CD4-positive, alpha-beta memory T cell (primary cell): ENCODE data around the gene EPHA8. TPM values are rescaled to one million over a fixed set of nuclear protein-coding genes. Genes with fewer than 3 reads are reported as not detected.
A peak's percentile ranks its signal among the peaks of the same experiment; 100 is the strongest.

Experiments used
- CTCF ChIA-PET: fragments of 350-600 bp; sonication (Branson Sonifier 250); formaldehyde crosslinking; loops from one replicate; lab custom pipeline; 2021; ENCODE audit warnings: inconsistent platforms; ENCODE audit not compliant: partially characterized antibody; lab: Charles Lee
- POLR2A ChIA-PET: fragments of 350-600 bp; sonication (Branson Sonifier 250); formaldehyde crosslinking; loops from one replicate; lab custom pipeline; 2021; ENCODE audit not compliant: partially characterized antibody; lab: Charles Lee
- DNase-seq, 5 donors: peaks; one replicate each; pipeline versions ENCODE4 v3.0.0 to v3.0.0-alpha.2; 2020 to 2022; ENCODE audit warnings: mixed read lengths in 1 of 5
- H3K27ac ChIP-seq: one replicate; pipeline ENCODE4 v1.7.0; 2013; ENCODE audit warnings: low read depth, low read length
- H3K27me3 ChIP-seq: 2 replicates; pipeline ENCODE4 v1.7.0; 2013; ENCODE audit warnings: mild to moderate bottlenecking, low read length, moderate library complexity; ENCODE audit not compliant: insufficient read depth
- H3K36me3 ChIP-seq: 2 replicates; pipeline ENCODE4 v1.7.0; 2013; ENCODE audit warnings: mild to moderate bottlenecking, low read length, moderate library complexity; ENCODE audit not compliant: insufficient read depth
- H3K4me1 ChIP-seq: 2 replicates; pipeline ENCODE4 v1.7.0; 2013; ENCODE audit warnings: mild to moderate bottlenecking, low read length, moderate library complexity; ENCODE audit not compliant: insufficient read depth
- H3K4me3 ChIP-seq, 2 donors: one replicate each; pipeline ENCODE4 v1.7.0; 2013; ENCODE audit warnings: low read length in 2 of 2, mild to moderate bottlenecking in 1 of 2
- H3K9me3 ChIP-seq, 2 donors: one replicate each; pipeline ENCODE4 v1.7.0; 2013; ENCODE audit warnings: low read length in 2 of 2, control low read depth in 1 of 2; ENCODE audit not compliant: control insufficient read depth in 1 of 2
- H3K27ac Mint-ChIP-seq, 7 donors: one replicate each; pipeline ENCODE4 v1.8.0; 2020 to 2021; ENCODE audit warnings: mixed read lengths in 7 of 7, mild to moderate bottlenecking in 6 of 7, inconsistent platforms in 3 of 7, moderate library complexity in 3 of 7
- H3K27me3 Mint-ChIP-seq, 2 donors: one replicate each; pipeline ENCODE4 v1.8.0; 2020 to 2021; ENCODE audit warnings: mixed read lengths in 2 of 2
- H3K36me3 Mint-ChIP-seq, 2 donors: one replicate each; pipeline ENCODE4 v1.8.0; 2020 to 2021; ENCODE audit warnings: mixed read lengths in 2 of 2, inconsistent platforms in 1 of 2, mild to moderate bottlenecking in 1 of 2
- H3K4me1 Mint-ChIP-seq, 4 donors: one replicate each; pipeline ENCODE4 v1.8.0; 2020 to 2021; ENCODE audit warnings: mixed read lengths in 4 of 4, mild to moderate bottlenecking in 1 of 4
- H3K4me3 Mint-ChIP-seq, 8 donors: one replicate each; pipeline ENCODE4 v1.8.0; 2020 to 2021; ENCODE audit warnings: mixed read lengths in 8 of 8, mild to moderate bottlenecking in 7 of 8, moderate library complexity in 6 of 8, inconsistent platforms in 3 of 8
- H3K9me3 Mint-ChIP-seq, 8 donors: one replicate each; pipeline ENCODE4 v1.8.0; 2020 to 2021; ENCODE audit warnings: mixed read lengths in 8 of 8, mild to moderate bottlenecking in 5 of 8, inconsistent platforms in 3 of 8, moderate library complexity in 1 of 8
- intact Hi-C: fragments of 100-400 bp; cut with micrococcal nuclease; formaldehyde crosslinking; loops from one replicate; pipeline ENCODE4 v1.15.1; 2023
- polyA plus RNA-seq, 2 donors: library from polyadenylated mRNA; unstranded; fragments of 300-500 nt; fragmentation: Illumina TruSeq; gene quantifications; one replicate each; pipeline ENCODE4 v1.2.3, GENCODE V29; 2021
- total RNA-seq, 2 experiments: library from RNA; stranded (reverse); gene quantifications; one replicate each; pipeline ENCODE4 v1.2.3, GENCODE V29; 2021

EPHA8 gene
- total and polyA plus RNA-seq, 4 experiments from 2014 or later: not detected

GRCh38 chr1:22602060-22602740 lies 38.9 kb downstream of the EPHA8 start:
- ChIA-PET CTCF (no interaction called here), POLR2A (no interaction called here)
- Histone ChIP-seq H3K4me1 (no peaks in the 10 kb centered on the region), H3K9me3 (no peaks in the 10 kb centered on the region), H3K36me3 (no peaks in the 10 kb centered on the region), H3K27ac (no peak overlapping the region), H3K27me3 (no peaks in the 10 kb centered on the region), H3K4me3 (no peak overlapping the region)
- Mint-ChIP-seq H3K27me3 (peaks cover 8 to 16% of the 10 kb centered on the region in 2 donors), H3K4me1 (peaks cover 0 to 1% (median 0%) of the 10 kb centered on the region in 4 donors), H3K4me3 (no peak overlapping the region), H3K27ac (no peak overlapping the region), H3K9me3 (no peaks in the 10 kb centered on the region), H3K36me3 (no peaks in the 10 kb centered on the region)
- intact Hi-C loops: no loop called here
- no peak for DNase-seq

- Mint-ChIP-seq H3K27me3 (peaks cover 23 to 24% of the 10 kb centered on the region in 2 donors), H3K4me3 (no peak overlapping the region)
Measured at GRCh38 chr1:22606161-22606560, 42.9 kb downstream of the EPHA8 start.

GRCh38 chr1:22607154-22607553 lies 43.9 kb downstream of the EPHA8 start:
- no peaks in the 10 kb centered on the region for H3K9me3 ChIP-seq
- no peaks in the 10 kb centered on the region for H3K36me3 Mint-ChIP-seq
- H3K27me3 Mint-ChIP-seq: peaks cover 25 to 26% of the 10 kb centered on the region in 2 donors
- H3K4me1 ChIP-seq: no peaks in the 10 kb centered on the region
- H3K27me3 ChIP-seq: no peaks in the 10 kb centered on the region
- ChIA-PET POLR2A (no interaction called here), CTCF (no interaction called here)
- DNase-seq: no peak
- peaks cover 0 to 1% (median 0%) of the 10 kb centered on the region in 4 donors for H3K4me1 Mint-ChIP-seq
- H3K27ac Mint-ChIP-seq: no peak overlapping the region
- intact Hi-C loops: no loop called here
- H3K4me3 ChIP-seq: no peak overlapping the region
- H3K36me3 ChIP-seq: no peaks in the 10 kb centered on the region
- H3K4me3 Mint-ChIP-seq: no peak overlapping the region
- peaks cover 0 to 4% (median 0%) of the 10 kb centered on the region in 8 donors for H3K9me3 Mint-ChIP-seq
- H3K27ac ChIP-seq: no peak overlapping the region

More at GRCh38 chr1:22606161-22606560, 42.9 kb downstream of the EPHA8 start:
- no peak overlapping the region for H3K27ac ChIP-seq
- ChIA-PET POLR2A (no interaction called here), CTCF (no interaction called here)
- no peak for DNase-seq
- H3K4me3 ChIP-seq: no peak overlapping the region
- Mint-ChIP-seq H3K4me1 (peaks cover 0 to 1% (median 0%) of the 10 kb centered on the region in 4 donors), H3K27ac (no peak overlapping the region), H3K9me3 (peaks cover 0 to 4% (median 0%) of the 10 kb centered on the region in 8 donors), H3K36me3 (no peaks in the 10 kb centered on the region)
- H3K4me1 ChIP-seq: no peaks in the 10 kb centered on the region
- intact Hi-C loops: no loop called here
- H3K36me3 ChIP-seq: no peaks in the 10 kb centered on the region
- H3K27me3 ChIP-seq: no peaks in the 10 kb centered on the region
- H3K9me3 ChIP-seq: no peaks in the 10 kb centered on the region

GRCh38 chr1:22608361-22608760 lies 45.1 kb downstream of the EPHA8 start:
- peaks cover 26 to 29% of the 10 kb centered on the region in 2 donors for H3K27me3 Mint-ChIP-seq
- H3K4me1 Mint-ChIP-seq: peaks cover 0 to 1% (median 0%) of the 10 kb centered on the region in 4 donors
- Histone ChIP-seq H3K36me3 (no peaks in the 10 kb centered on the region), H3K9me3 (no peaks in the 10 kb centered on the region), H3K4me3 (no peak overlapping the region), H3K27me3 (no peaks in the 10 kb centered on the region), H3K27ac (no peak overlapping the region), H3K4me1 (no peaks in the 10 kb centered on the region)
- POLR2A ChIA-PET: no interaction called here
- CTCF ChIA-PET: no interaction called here
- no peak overlapping the region for H3K4me3 Mint-ChIP-seq
- peaks cover 0 to 4% (median 0%) of the 10 kb centered on the region in 8 donors for H3K9me3 Mint-ChIP-seq
- DNase-seq: no peak
- no peaks in the 10 kb centered on the region for H3K36me3 Mint-ChIP-seq
- intact Hi-C loops: no loop called here
- H3K27ac Mint-ChIP-seq: no peak overlapping the region

GRCh38 chr1:22609291-22609690 lies 46.0 kb downstream of the EPHA8 start:
- H3K4me3 Mint-ChIP-seq: no peak overlapping the region
- no peak overlapping the region for H3K27ac ChIP-seq
- intact Hi-C loops: no loop called here
- no peak for DNase-seq
- ChIA-PET POLR2A (no interaction called here), CTCF (no interaction called here)
- no peaks in the 10 kb centered on the region for H3K36me3 Mint-ChIP-seq
- H3K27me3 ChIP-seq: no peaks in the 10 kb centered on the region
- peaks cover 0 to 4% (median 0%) of the 10 kb centered on the region in 8 donors for H3K9me3 Mint-ChIP-seq
- H3K36me3 ChIP-seq: no peaks in the 10 kb centered on the region
- H3K4me1 ChIP-seq: no peaks in the 10 kb centered on the region
- no peaks in the 10 kb centered on the region for H3K9me3 ChIP-seq
- H3K27me3 Mint-ChIP-seq: peaks cover 28 to 31% of the 10 kb centered on the region in 2 donors
- H3K4me1 Mint-ChIP-seq: peaks cover 0 to 1% (median 0%) of the 10 kb centered on the region in 4 donors
- H3K27ac Mint-ChIP-seq: no peak overlapping the region
- H3K4me3 ChIP-seq: no peak overlapping the region

GRCh38 chr1:22611530-22611947 lies 48.2 kb downstream of the EPHA8 start:
- ChIA-PET CTCF (no interaction called here), POLR2A (no interaction called here)
- Mint-ChIP-seq H3K9me3 (peaks cover 0 to 4% (median 0%) of the 10 kb centered on the region in 8 donors), H3K27ac (no peak overlapping the region), H3K4me1 (no peaks in the 10 kb centered on the region), H3K36me3 (no peaks in the 10 kb centered on the region), H3K4me3 (no peak overlapping the region), H3K27me3 (peaks cover 25 to 27% of the 10 kb centered on the region in 2 donors)
- Histone ChIP-seq H3K4me1 (no peaks in the 10 kb centered on the region), H3K9me3 (no peaks in the 10 kb centered on the region), H3K36me3 (no peaks in the 10 kb centered on the region), H3K4me3 (no peak overlapping the region), H3K27me3 (no peaks in the 10 kb centered on the region), H3K27ac (no peak overlapping the region)
- DNase-seq: peak in 2 of 5 donors; percentile 4 to 6
- intact Hi-C loops: no loop called here

- POLR2A ChIA-PET: no interaction called here
- H3K9me3 ChIP-seq: no peaks in the 10 kb centered on the region
Measured at GRCh38 chr1:22612671-22613571, 49.6 kb downstream of the EPHA8 start.

More at GRCh38 chr1:22612671-22613571, 49.6 kb downstream of the EPHA8 start:
- no peak overlapping the region for H3K27ac ChIP-seq
- H3K4me1 ChIP-seq: no peaks in the 10 kb centered on the region
- Mint-ChIP-seq H3K4me1 (no peaks in the 10 kb centered on the region), H3K27ac (no peak overlapping the region), H3K36me3 (no peaks in the 10 kb centered on the region), H3K9me3 (peaks cover 0 to 4% (median 0%) of the 10 kb centered on the region in 8 donors), H3K4me3 (no peak overlapping the region), H3K27me3 (peaks cover 31 to 32% of the 10 kb centered on the region in 2 donors)
- H3K4me3 ChIP-seq: no peak overlapping the region
- CTCF ChIA-PET: no interaction called here
- H3K36me3 ChIP-seq: no peaks in the 10 kb centered on the region
- DNase-seq: no peak
- intact Hi-C loops: no loop called here
- H3K27me3 ChIP-seq: no peaks in the 10 kb centered on the region
